Brain microvascular endothelial cell (primary cell): ENCODE results near the gene METRNL.
"Not testable (repeated sequence)": the region's sequence is repeated elsewhere in the genome, so short reads cannot be mapped to it uniquely, and the experiment has no call there.

Experiments used
- DNase-seq: peaks from one replicate; pipeline ENCODE4 v3.0.0-alpha.2; 2020
- H3K27ac ChIP-seq: fragments of 250-450 bp; sonication (Bioruptor Pico); 2 replicates; pipeline ENCODE4 v1.5.1; 2020; ENCODE audit warnings: mild to moderate bottlenecking, moderate library complexity
- H3K27me3 ChIP-seq: fragments of 250-450 bp; sonication (Bioruptor Pico); replicated peaks from 2 replicates; pipeline ENCODE4 v1.5.1; 2020; ENCODE audit warnings: mild to moderate bottlenecking
- H3K36me3 ChIP-seq: fragments of 250-450 bp; sonication (Bioruptor Pico); replicated peaks from 2 replicates; pipeline ENCODE4 v1.5.1; 2020; ENCODE audit warnings: mild to moderate bottlenecking
- H3K4me3 ChIP-seq: 2 replicates; pipeline ENCODE4 v1.5.1; 2011; ENCODE audit warnings: low read depth, mild to moderate bottlenecking, control low read depth, low read length, moderate library complexity
- CTCF ChIP-seq: IDR thresholded peaks from 2 replicates; pipeline ENCODE4 v1.5.1; 2011; ENCODE audit warnings: low read depth, mild to moderate bottlenecking, moderate library complexity, low read length, control low read depth, inconsistent platforms; ENCODE audit errors: missing control alignments
- in situ Hi-C: cut with HindIII; loops from 2 replicates; pipeline ENCODE4 v1.10.0; 2017; ENCODE audit warnings: low sequenced_read_pairs, low pct_ligation_motif_present

METRNL gene

GRCh38 chr17:83035722-83036121 is 43.7 kb upstream of the METRNL start:
- in situ Hi-C loops = no loop called here
- H3K27me3 ChIP-seq = no peaks in the 10 kb centered on the region
- H3K36me3 ChIP-seq = peaks cover 4% of the 10 kb centered on the region
- DNase-seq = no peak
- no peak overlapping the region for H3K4me3 ChIP-seq
- no peak for TF ChIP-seq CTCF
- H3K27ac ChIP-seq = no peak overlapping the region

- Histone ChIP-seq H3K36me3 (peaks cover 4% of the 10 kb centered on the region), H3K27me3 (no peaks in the 10 kb centered on the region), H3K27ac (no peak overlapping the region), H3K4me3 (no peak overlapping the region)
- TF ChIP-seq CTCF = no peak
- no peak for DNase-seq
- in situ Hi-C loops = no loop called here
These were observed 43.2 kb upstream of the METRNL start for GRCh38 chr17:83036193-83036592.

- no peak for TF ChIP-seq CTCF
- Histone ChIP-seq H3K4me3 (no peak overlapping the region), H3K27ac (no peak overlapping the region), H3K27me3 (no peaks in the 10 kb centered on the region), H3K36me3 (peaks cover 4% of the 10 kb centered on the region)
- in situ Hi-C loops = no loop called here
- DNase-seq = no peak
These were observed 42.7 kb upstream of the METRNL start for GRCh38 chr17:83036666-83037065.

GRCh38 chr17:83037084-83037873 is 42.1 kb upstream of the METRNL start:
- no peak for DNase-seq
- H3K4me3 ChIP-seq = no peak overlapping the region
- H3K27ac ChIP-seq = no peak overlapping the region
- H3K36me3 ChIP-seq = peaks cover 8% of the 10 kb centered on the region
- no peaks in the 10 kb centered on the region for H3K27me3 ChIP-seq
- in situ Hi-C loops = no loop called here
- TF ChIP-seq CTCF = no peak

- Histone ChIP-seq H3K27ac (no peak overlapping the region), H3K36me3 (peaks cover 8% of the 10 kb centered on the region), H3K27me3 (no peaks in the 10 kb centered on the region), H3K4me3 (no peak overlapping the region)
- TF ChIP-seq CTCF = no peak
- no peak for DNase-seq
- in situ Hi-C loops = no loop called here
These were observed 41.6 kb upstream of the METRNL start for GRCh38 chr17:83037874-83038165.

- DNase-seq, H3K27ac ChIP-seq, in situ Hi-C loops, H3K27me3 ChIP-seq, H3K4me3 ChIP-seq: not testable (repeated sequence)
- H3K36me3 ChIP-seq = peaks cover 10% of the 10 kb centered on the region
These were observed 40.4 kb upstream of the METRNL start for GRCh38 chr17:83038983-83039382.
